CD8-positive, alpha-beta memory T cell (primary cell): Measurements from ENCODE around the gene CIITA. TPM values are rescaled to one million over a fixed set of nuclear protein-coding genes. Genes with fewer than 3 reads are reported as not detected.

ENCODE experiments used
- CTCF ChIA-PET: fragments of 350-600 bp; sonication (Branson Sonifier 250); formaldehyde crosslinking; loops from one replicate; lab custom pipeline; 2021; ENCODE audit warnings: antibody characterized with exemption; lab: Charles Lee
- POLR2A ChIA-PET: fragments of 350-600 bp; sonication (Branson Sonifier 250); formaldehyde crosslinking; loops from one replicate; lab custom pipeline; 2021; ENCODE audit warnings: antibody characterized with exemption; lab: Charles Lee
- DNase-seq, 5 donors: peaks; one replicate each; pipeline versions ENCODE4 v3.0.0 to v3.0.0-alpha.2; 2020 to 2022; ENCODE audit warnings: mixed read lengths in 1 of 5
- H3K27ac ChIP-seq: one replicate; pipeline ENCODE4 v1.7.0; 2013; ENCODE audit warnings: low read depth, mild to moderate bottlenecking, low read length, moderate library complexity
- H3K27me3 ChIP-seq: 2 replicates; pipeline ENCODE4 v1.7.0; 2013; ENCODE audit warnings: low read length, mild to moderate bottlenecking; ENCODE audit not compliant: insufficient read depth, poor library complexity, severe bottlenecking
- H3K36me3 ChIP-seq: 2 replicates; pipeline ENCODE4 v1.7.0; 2013; ENCODE audit warnings: mild to moderate bottlenecking, low read length, moderate library complexity; ENCODE audit not compliant: insufficient read depth
- H3K4me1 ChIP-seq: 2 replicates; pipeline ENCODE4 v1.7.0; 2013; ENCODE audit warnings: mild to moderate bottlenecking, low read length, moderate library complexity; ENCODE audit not compliant: insufficient read depth
- H3K4me3 ChIP-seq: 2 replicates; pipeline ENCODE4 v1.7.0; 2013; ENCODE audit warnings: mild to moderate bottlenecking, low read length
- H3K9me3 ChIP-seq: 2 replicates; pipeline ENCODE4 v1.7.0; 2013; ENCODE audit warnings: mild to moderate bottlenecking, low read length
- H3K27ac Mint-ChIP-seq, 8 donors: one replicate each; pipeline ENCODE4 v1.8.0; 2020 to 2021; ENCODE audit warnings: mixed read lengths in 8 of 8, mild to moderate bottlenecking in 6 of 8, inconsistent platforms in 3 of 8, moderate library complexity in 3 of 8
- H3K27me3 Mint-ChIP-seq, 2 donors: one replicate each; pipeline ENCODE4 v1.8.0; 2020 to 2021; ENCODE audit warnings: mixed read lengths in 2 of 2, mild to moderate bottlenecking in 1 of 2, moderate library complexity in 1 of 2
- H3K36me3 Mint-ChIP-seq, 3 donors: one replicate each; pipeline ENCODE4 v1.8.0; 2020 to 2021; ENCODE audit warnings: mixed read lengths in 3 of 3, inconsistent platforms in 1 of 3, mild to moderate bottlenecking in 1 of 3
- H3K4me1 Mint-ChIP-seq, 3 donors: one replicate each; pipeline ENCODE4 v1.8.0; 2020 to 2021; ENCODE audit warnings: mixed read lengths in 3 of 3, inconsistent platforms in 1 of 3, mild to moderate bottlenecking in 1 of 3
- H3K4me3 Mint-ChIP-seq, 7 donors: one replicate each; pipeline ENCODE4 v1.8.0; 2020 to 2021; ENCODE audit warnings: mixed read lengths in 7 of 7, mild to moderate bottlenecking in 6 of 7, moderate library complexity in 4 of 7, inconsistent platforms in 2 of 7
- H3K9me3 Mint-ChIP-seq, 5 donors: one replicate each; pipeline ENCODE4 v1.8.0; 2020 to 2022; ENCODE audit warnings: mixed read lengths in 5 of 5, mild to moderate bottlenecking in 3 of 5, moderate library complexity in 2 of 5, inconsistent platforms in 1 of 5
- polyA plus RNA-seq: library from polyadenylated mRNA; unstranded; fragments of 300-500 nt; fragmentation: Illumina TruSeq; gene quantifications from one replicate; pipeline ENCODE4 v1.2.3, GENCODE V29; 2021
- total RNA-seq, 2 experiments: library from RNA; stranded (reverse); gene quantifications; one replicate each; pipeline ENCODE4 v1.2.3, GENCODE V29; 2021

The CIITA gene
- total and polyA plus RNA-seq, 3 experiments from 2014 or later: 2.8 to 11.9 (median 11.9) TPM

GRCh38 chr16:10879681-10880589 is 2.9 kb downstream of the CIITA start:
- H3K27me3 Mint-ChIP-seq: peaks cover 0 to 10% of the 10 kb centered on the region in 2 donors
- no peaks in the 10 kb centered on the region for H3K9me3 Mint-ChIP-seq
- peaks cover 0 to 4% (median 0%) of the 10 kb centered on the region in 3 donors for H3K36me3 Mint-ChIP-seq
- H3K4me3 Mint-ChIP-seq: peak overlapping the region; percentile 86 to 98 (median 94)
- H3K9me3 ChIP-seq: no peaks in the 10 kb centered on the region
- H3K4me1 Mint-ChIP-seq: peaks cover 56 to 67% (median 66%) of the 10 kb centered on the region in 3 donors
- ChIA-PET POLR2A (no interaction called here), CTCF (interaction anchor here (1.1 kb wide), 1 partner anchor 11 kb away, joined by 3 read pairs; no protein-coding TSS in a partner anchor)
- no peak overlapping the region for H3K27ac ChIP-seq
- DNase-seq: no peak
- peak overlapping the region in 4 of 8 donors; percentile 4 to 97 (median 76) for H3K27ac Mint-ChIP-seq
- peaks cover 36% of the 10 kb centered on the region for H3K4me1 ChIP-seq
- no peaks in the 10 kb centered on the region for H3K36me3 ChIP-seq
- no peaks in the 10 kb centered on the region for H3K27me3 ChIP-seq
- peak overlapping the region; percentile 65 for H3K4me3 ChIP-seq

DNA sequence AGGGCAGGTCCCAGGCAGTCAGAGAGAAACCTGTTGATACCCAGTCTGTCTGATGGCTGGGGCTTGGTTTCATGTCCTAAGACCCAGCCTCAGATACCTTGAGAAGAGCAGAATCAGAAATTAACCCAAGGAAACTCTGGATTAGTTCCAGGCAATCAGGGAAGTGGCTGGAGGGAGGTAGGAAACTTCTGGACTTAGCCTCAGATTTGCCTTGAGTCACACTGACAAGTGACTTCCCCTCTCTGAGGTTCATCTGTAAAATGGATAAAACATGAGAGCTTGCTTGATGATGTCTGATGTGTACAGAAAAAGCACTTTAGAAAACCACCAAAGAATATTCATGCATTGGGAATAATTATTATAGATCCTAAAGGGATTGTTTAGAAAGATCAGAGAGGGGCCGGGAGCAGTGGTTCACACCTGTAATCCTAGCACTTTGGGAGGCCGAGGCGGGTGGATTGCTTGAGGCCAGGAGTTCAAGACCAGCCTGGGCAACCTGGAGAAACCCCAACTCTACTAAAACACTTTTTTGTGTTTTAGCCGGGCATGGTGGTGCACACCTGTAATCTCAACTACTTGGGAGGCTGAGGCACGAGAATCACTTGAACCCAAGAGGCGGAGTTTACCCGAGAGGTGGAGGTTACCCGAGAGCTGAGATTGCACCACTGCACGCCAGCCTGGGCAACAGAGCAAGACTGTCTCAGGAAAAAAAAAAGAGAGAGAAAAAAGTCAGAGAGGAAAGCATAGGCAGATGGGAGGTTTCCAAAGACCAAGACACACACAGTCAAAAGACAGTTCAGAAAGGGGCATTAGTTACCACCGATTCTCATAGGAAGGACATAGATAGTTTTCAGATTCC is 3.8 kb downstream of the CIITA start:
- H3K27ac Mint-ChIP-seq: peak overlapping the region in 6 of 8 donors; percentile 5 to 90 (median 40)
- CTCF ChIA-PET: no interaction called here
- no peak for DNase-seq
- POLR2A ChIA-PET: no interaction called here
- H3K27me3 Mint-ChIP-seq: peaks cover 0 to 10% of the 10 kb centered on the region in 2 donors
- H3K9me3 Mint-ChIP-seq: no peaks in the 10 kb centered on the region
- peaks cover 55 to 68% (median 66%) of the 10 kb centered on the region in 3 donors for H3K4me1 Mint-ChIP-seq
- Histone ChIP-seq H3K4me1 (peaks cover 28% of the 10 kb centered on the region), H3K36me3 (no peaks in the 10 kb centered on the region), H3K9me3 (no peaks in the 10 kb centered on the region), H3K27me3 (no peaks in the 10 kb centered on the region), H3K4me3 (no peak overlapping the region), H3K27ac (no peak overlapping the region)
- peaks cover 0 to 4% (median 0%) of the 10 kb centered on the region in 3 donors for H3K36me3 Mint-ChIP-seq
- peak overlapping the region in 6 of 7 donors; percentile 20 to 98 (median 89) for H3K4me3 Mint-ChIP-seq

GRCh38 chr16:10881479-10882030 is 4.6 kb downstream of the CIITA start:
- POLR2A ChIA-PET: no interaction called here
- no peaks in the 10 kb centered on the region for H3K36me3 ChIP-seq
- H3K4me3 ChIP-seq: no peak overlapping the region
- no peaks in the 10 kb centered on the region for H3K27me3 ChIP-seq
- peaks cover 0 to 10% of the 10 kb centered on the region in 2 donors for H3K27me3 Mint-ChIP-seq
- peak overlapping the region in 5 of 7 donors; percentile 34 to 84 (median 47) for H3K4me3 Mint-ChIP-seq
- no peaks in the 10 kb centered on the region for H3K9me3 ChIP-seq
- DNase-seq: no peak
- H3K27ac Mint-ChIP-seq: peak overlapping the region in 6 of 8 donors; percentile 5 to 64 (median 34)
- no peak overlapping the region for H3K27ac ChIP-seq
- H3K36me3 Mint-ChIP-seq: peaks cover 0 to 4% (median 0%) of the 10 kb centered on the region in 3 donors
- peaks cover 28% of the 10 kb centered on the region for H3K4me1 ChIP-seq
- peaks cover 51 to 67% (median 66%) of the 10 kb centered on the region in 3 donors for H3K4me1 Mint-ChIP-seq
- H3K9me3 Mint-ChIP-seq: no peaks in the 10 kb centered on the region
- CTCF ChIA-PET: no interaction called here

- Histone ChIP-seq H3K27ac (no peak overlapping the region), H3K36me3 (no peaks in the 10 kb centered on the region), H3K4me3 (no peak overlapping the region), H3K4me1 (peaks cover 18% of the 10 kb centered on the region), H3K27me3 (no peaks in the 10 kb centered on the region), H3K9me3 (no peaks in the 10 kb centered on the region)
- Mint-ChIP-seq H3K4me3 (no peak overlapping the region), H3K9me3 (no peaks in the 10 kb centered on the region), H3K27ac (no peak overlapping the region), H3K27me3 (peaks cover 0 to 3% of the 10 kb centered on the region in 2 donors), H3K4me1 (peaks cover 36 to 55% (median 53%) of the 10 kb centered on the region in 3 donors), H3K36me3 (peaks cover 0 to 4% (median 0%) of the 10 kb centered on the region in 3 donors)
- CTCF ChIA-PET: no interaction called here
- DNase-seq: no peak
- POLR2A ChIA-PET: no interaction called here
Measured at GRCh38 chr16:10883004-10883403, 6.0 kb downstream of the CIITA start.

GRCh38 chr16:10885246-10885645 is 8.2 kb downstream of the CIITA start:
- Histone ChIP-seq H3K27me3 (no peaks in the 10 kb centered on the region), H3K36me3 (no peaks in the 10 kb centered on the region), H3K27ac (no peak overlapping the region), H3K4me1 (peaks cover 5% of the 10 kb centered on the region), H3K4me3 (no peak overlapping the region), H3K9me3 (no peaks in the 10 kb centered on the region)
- peaks cover 22 to 38% (median 38%) of the 10 kb centered on the region in 3 donors for H3K4me1 Mint-ChIP-seq
- H3K27ac Mint-ChIP-seq: peak overlapping the region in 1 of 8 donors; percentile 60
- POLR2A ChIA-PET: no interaction called here
- CTCF ChIA-PET: no interaction called here
- H3K9me3 Mint-ChIP-seq: no peaks in the 10 kb centered on the region
- no peak for DNase-seq
- H3K36me3 Mint-ChIP-seq: no peaks in the 10 kb centered on the region
- H3K4me3 Mint-ChIP-seq: no peak overlapping the region
- H3K27me3 Mint-ChIP-seq: peaks cover 1 to 3% of the 10 kb centered on the region in 2 donors

DNA sequence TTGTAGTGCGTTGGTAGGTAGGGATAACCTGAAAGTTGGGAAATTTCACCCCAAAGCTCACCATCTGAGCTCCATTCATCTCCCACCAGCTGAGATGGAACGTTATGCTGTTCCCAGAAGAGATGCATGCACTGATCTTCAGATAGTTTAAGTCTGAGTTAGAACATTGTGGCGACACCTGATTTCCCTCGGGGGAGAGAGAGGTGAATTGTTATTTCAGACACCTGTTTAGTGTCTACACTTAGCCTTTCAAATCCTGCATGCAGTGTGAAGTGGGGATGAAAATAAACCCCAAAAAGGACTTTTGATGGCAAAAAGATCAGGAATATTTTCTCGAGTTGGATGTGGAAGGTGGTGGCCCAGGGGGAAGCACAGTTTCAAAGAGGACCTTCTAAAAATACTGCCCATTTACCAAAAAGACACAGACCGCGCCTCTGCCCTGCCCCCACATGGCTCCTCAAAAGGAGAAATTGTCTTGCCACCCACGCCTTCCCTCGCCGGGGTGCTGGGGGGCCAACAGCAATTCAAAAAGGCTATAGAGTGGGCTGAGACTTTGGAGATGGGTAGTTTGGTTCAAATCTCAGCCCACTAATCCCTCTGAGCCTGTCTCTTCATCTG is 11.4 kb downstream of the CIITA start:
- H3K27me3 Mint-ChIP-seq: peaks cover 1 to 3% of the 10 kb centered on the region in 2 donors
- H3K27ac ChIP-seq: no peak overlapping the region
- peaks cover 7 to 18% (median 18%) of the 10 kb centered on the region in 3 donors for H3K4me1 Mint-ChIP-seq
- no peaks in the 10 kb centered on the region for H3K36me3 Mint-ChIP-seq
- H3K27me3 ChIP-seq: no peaks in the 10 kb centered on the region
- H3K9me3 ChIP-seq: no peaks in the 10 kb centered on the region
- no peak for DNase-seq
- no peaks in the 10 kb centered on the region for H3K9me3 Mint-ChIP-seq
- no peaks in the 10 kb centered on the region for H3K36me3 ChIP-seq
- no peaks in the 10 kb centered on the region for H3K4me1 ChIP-seq
- H3K4me3 Mint-ChIP-seq: no peak overlapping the region
- H3K4me3 ChIP-seq: no peak overlapping the region
- no peak overlapping the region for H3K27ac Mint-ChIP-seq
- ChIA-PET POLR2A (no interaction called here), CTCF (interaction anchor here (0.5 kb wide), 1 partner anchor 1411 kb away, joined by 3 read pairs; no protein-coding TSS in a partner anchor)

DNA sequence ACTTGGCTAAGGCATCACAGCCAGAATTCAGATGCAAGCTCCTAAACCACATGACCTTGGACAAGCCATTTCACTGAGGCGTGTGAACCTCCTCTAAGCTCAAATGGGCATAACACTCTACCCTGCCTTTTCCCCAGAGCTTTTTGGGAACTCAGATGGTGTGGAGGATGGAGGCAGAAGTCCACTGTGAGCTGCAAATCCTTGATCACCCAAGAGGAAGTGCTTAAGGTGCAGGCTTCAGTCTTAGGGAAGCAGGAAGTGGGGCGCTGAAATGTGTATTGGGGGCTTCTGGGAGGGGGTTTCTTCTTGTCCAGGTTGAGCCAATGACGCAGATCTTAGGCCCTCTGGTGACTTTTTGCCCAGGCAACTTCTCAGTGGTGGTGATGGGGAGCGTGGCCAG is 12.9 kb downstream of the CIITA start:
- no peaks in the 10 kb centered on the region for H3K4me1 ChIP-seq

More for the DNA sequence above, 12.9 kb downstream of the CIITA start:
- Mint-ChIP-seq H3K4me1 (peaks cover 7 to 18% (median 15%) of the 10 kb centered on the region in 3 donors), H3K4me3 (no peak overlapping the region), H3K27me3 (peaks cover 0 to 3% of the 10 kb centered on the region in 2 donors), H3K36me3 (no peaks in the 10 kb centered on the region), H3K9me3 (no peaks in the 10 kb centered on the region), H3K27ac (no peak overlapping the region)
- DNase-seq: no peak
- Histone ChIP-seq H3K27ac (no peak overlapping the region), H3K4me3 (no peak overlapping the region), H3K36me3 (no peaks in the 10 kb centered on the region), H3K9me3 (no peaks in the 10 kb centered on the region), H3K27me3 (no peaks in the 10 kb centered on the region)
- ChIA-PET POLR2A (no interaction called here), CTCF (interaction anchor here (1.0 kb wide), 1 partner anchor 12 kb away, joined by 4 read pairs; no protein-coding TSS in a partner anchor)
